Epithelial cell of proximal tubule (primary cell): ENCODE measurements around the gene NPPB. TPM values are rescaled to one million over a fixed set of nuclear protein-coding genes. Genes with fewer than 3 reads are reported as not detected.

ENCODE experiments used
- DNase-seq: peaks from one replicate; pipeline ENCODE4 v3.0.0-alpha.2; 2011; ENCODE audit warnings: low read depth
- H3K4me3 ChIP-seq: 2 replicates; pipeline ENCODE4 v1.5.1; 2011; ENCODE audit warnings: low read depth, mild to moderate bottlenecking, low read length
- total RNA-seq: library from RNA; depleted of rRNA; stranded (reverse); fragments of >200 nt; gene quantifications from 2 replicates; pipeline ENCODE4 v1.2.3, GENCODE V29; 2015
- TF ChIP-seq, protein P1 (sequence below): conservative IDR thresholded peaks from 2 replicates; pipeline ENCODE4 v1.5.1; 2012; ENCODE audit warnings: low read depth, mild to moderate bottlenecking, low read length

Gene NPPB
- total RNA-seq, 1 donor from 2014 or later = 3.5 TPM

- DNase-seq = no peak
- TF ChIP-seq, protein P1, sequence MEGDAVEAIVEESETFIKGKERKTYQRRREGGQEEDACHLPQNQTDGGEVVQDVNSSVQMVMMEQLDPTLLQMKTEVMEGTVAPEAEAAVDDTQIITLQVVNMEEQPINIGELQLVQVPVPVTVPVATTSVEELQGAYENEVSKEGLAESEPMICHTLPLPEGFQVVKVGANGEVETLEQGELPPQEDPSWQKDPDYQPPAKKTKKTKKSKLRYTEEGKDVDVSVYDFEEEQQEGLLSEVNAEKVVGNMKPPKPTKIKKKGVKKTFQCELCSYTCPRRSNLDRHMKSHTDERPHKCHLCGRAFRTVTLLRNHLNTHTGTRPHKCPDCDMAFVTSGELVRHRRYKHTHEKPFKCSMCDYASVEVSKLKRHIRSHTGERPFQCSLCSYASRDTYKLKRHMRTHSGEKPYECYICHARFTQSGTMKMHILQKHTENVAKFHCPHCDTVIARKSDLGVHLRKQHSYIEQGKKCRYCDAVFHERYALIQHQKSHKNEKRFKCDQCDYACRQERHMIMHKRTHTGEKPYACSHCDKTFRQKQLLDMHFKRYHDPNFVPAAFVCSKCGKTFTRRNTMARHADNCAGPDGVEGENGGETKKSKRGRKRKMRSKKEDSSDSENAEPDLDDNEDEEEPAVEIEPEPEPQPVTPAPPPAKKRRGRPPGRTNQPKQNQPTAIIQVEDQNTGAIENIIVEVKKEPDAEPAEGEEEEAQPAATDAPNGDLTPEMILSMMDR = no peak
- H3K4me3 ChIP-seq = no peak overlapping the region
Observed at GRCh38 chr1:11887666-11888007, 28.9 kb upstream of the NPPB start.

DNA sequence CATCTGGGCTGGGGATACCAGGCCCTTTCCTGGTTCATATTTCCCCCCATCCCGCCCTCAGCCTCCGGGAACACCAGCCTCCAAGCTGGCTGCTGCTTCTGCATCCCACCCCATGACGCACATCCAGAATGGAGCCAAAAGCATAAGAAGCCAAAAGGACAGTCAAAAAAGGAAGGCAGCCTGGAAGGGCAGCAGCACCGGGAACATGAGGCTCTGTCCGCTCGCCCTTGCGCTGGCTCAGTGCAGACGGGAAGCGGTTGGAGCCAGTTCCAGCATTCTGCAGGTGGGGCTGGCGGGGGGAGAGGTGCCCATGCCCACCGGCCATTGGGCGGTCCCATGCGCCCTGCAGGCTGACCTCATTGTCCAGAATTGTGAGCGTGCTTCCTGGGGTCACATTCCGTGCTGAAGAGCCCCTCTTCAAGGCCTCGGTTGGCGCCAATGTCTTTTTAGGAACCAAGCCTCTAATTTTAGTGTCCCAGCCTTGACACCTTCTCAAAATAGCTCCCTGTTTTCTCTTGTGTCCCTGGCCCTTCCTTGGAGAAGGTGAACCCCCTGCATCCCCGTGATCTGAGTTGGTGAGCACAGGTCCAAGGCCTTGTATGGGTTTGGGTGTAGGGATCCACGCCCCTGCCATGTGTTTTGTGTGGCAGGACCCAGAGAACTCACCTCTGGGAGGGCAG lies 28.4 kb upstream of the NPPB start:
- H3K4me3 ChIP-seq = no peak overlapping the region
- TF ChIP-seq, protein P1 = no peak
- no peak for DNase-seq

DNA sequence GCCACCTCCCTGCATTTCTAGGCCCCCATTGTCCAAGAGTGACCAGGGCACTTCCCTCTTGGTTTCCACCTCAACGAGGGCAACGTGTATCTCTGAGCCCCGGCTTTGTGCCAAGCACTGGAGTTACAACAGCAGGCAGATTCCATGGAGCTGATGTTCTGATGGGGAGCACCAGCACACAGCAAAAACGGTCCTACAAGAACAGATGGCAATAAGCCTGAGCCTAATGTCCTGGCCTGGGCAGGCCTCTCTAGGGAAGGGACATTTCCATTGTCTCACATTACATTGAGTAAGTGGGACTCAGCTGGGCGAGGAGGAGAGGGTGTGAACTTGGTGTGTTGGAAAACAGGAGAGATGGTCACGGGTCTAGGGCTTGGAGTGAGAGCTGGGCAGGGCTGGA lies 27.2 kb upstream of the NPPB start:
- TF ChIP-seq, protein P1 = no peak

DNA sequence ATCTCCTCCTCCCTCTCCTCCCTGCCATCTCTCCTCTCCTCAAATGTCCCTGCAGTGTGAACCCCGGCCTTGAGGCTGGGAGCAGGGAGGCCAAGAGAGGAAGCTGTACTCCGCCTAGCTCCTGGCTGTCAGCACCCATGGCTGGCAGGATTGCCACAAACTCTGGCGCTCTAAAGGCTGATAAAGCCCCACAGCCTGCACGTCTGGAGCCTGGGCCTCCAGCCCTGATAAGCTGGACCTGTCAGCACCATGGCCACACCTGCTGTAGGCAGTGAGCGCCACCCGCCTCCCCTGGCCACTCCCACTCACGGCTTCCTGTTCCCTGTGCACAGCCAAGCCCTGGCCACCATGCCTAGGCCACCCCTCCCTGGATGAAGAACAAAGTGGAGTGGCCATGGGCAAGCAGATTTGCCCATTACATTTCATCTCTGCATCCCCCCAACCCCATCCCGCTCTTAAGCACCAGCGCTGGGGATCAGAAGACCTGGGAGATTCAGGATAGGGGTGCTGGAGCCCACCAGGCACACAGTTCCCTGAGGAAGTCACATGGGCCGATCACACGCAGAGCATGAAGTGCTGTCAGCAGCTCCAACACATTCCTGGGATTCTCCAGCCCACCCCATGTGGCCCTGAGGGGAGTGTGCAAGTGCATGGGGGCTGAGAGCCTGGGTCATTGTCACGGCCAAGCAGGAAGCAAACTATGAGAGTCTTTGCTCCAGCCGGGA lies 24.2 kb upstream of the NPPB start:
- TF ChIP-seq, protein P1 = no peak
- H3K4me3 ChIP-seq = no peak overlapping the region
- no peak for DNase-seq

More for the DNA sequence above, 27.2 kb upstream of the NPPB start:
- DNase-seq = no peak
- H3K4me3 ChIP-seq = no peak overlapping the region

DNA sequence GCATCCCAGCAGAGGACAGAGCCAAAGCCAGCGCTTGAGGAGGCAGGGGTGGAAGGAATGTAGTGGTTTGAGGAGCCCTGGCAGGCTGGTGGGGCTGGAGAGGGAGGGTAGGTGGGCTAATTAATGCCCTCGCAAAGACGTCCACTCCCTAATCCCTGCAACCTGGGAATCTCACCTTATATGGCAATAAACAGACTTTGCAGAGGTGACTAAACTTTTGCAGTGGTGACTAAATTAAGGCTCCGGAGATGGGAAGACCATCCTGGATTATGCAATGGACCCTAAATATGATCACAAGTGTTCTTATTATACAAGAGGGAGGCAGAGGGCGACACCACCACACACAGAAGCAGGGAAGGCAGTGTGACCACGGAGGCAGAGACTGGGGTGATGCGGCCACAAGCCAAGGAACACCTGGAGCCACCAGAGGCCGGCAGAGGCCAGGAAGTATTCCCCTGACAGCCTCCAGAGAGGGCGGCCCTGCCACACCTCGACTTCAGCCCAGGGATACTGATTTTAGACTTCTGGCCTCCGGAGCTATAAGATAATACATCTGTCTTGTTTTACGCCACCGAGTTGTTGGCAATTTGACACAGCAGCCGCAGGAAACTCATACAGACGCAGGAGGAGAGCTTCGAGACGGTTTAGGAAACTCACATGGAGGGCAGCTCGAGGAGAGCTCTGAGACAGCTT lies 23.1 kb upstream of the NPPB start:
- DNase-seq = no peak
- TF ChIP-seq, protein P1 = no peak
- no peak overlapping the region for H3K4me3 ChIP-seq

DNA sequence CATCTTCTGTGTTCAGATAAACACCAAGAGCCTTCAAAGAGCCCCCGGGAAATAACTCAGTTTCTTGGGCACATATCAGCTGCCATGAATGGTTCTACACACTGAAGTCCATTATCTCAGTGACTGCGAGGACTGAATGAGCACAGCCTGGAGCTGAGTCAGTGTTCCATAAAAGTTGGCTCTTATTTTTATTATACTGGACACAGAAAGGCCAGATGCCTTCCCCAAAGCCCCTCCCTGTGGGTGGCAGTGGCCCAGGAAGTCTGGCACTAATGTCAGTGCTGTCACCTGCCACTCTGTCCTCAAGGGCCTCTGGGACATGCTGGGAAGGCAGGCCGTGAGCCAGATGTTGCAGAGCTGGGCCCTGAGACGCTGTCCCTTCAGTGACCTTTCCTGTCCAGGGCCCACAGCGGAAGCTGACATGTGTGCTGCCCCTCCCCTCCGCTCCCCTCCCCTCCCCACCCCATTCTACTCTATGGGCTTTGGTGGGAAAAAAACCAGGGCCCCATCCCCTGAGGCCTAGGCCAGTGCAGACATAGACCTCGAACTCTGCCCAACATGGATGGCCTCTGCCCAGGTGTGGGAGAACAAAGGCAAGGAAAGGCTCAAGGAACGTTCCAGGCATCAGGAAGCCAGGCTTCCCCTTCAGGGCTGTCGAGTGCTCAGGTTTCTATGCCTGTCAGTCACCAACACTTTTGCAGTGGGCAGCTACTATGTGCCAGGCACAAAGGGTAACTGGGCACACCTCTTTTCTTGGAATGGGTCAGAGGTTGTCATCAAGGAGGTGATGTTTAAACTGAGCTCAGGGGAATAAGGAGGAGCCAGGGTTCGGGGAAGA lies 22.4 kb upstream of the NPPB start:
- no peak for DNase-seq
- no peak overlapping the region for H3K4me3 ChIP-seq
- TF ChIP-seq, protein P1 = no peak
